ENCODE data around the gene CAPG.

DNA sequence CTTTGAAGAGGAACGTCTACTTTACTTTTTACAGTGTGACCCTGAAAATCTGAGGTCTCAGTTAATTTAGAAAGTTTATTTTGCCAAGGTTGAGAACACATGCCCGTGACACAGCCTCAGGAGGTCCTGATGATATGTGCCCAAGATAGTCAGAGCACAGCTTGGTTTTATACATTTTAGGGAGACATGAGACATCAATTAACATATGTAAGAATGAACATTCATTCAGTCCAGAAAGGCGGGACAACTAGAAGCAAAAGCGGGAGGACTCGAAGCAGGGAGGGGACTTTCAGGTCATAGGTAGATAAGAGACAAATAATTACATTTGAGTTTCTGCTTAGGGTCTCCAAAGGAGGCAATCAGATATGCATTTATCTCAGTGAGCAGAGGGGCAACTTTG is 31.9 kb downstream of the CAPG start:
- TF ChIP-seq GATA3 (IDR thresholded peaks at IDR 0.05; ENCODE audit: low read depth, low read length): no peak
- no peak for TF ChIP-seq GATA2 (IDR thresholded peaks at IDR 0.05; ENCODE audit: low read depth, low read length)
